Duodenal mucosa (tissue), 2 donors: Measurements from ENCODE around the gene POLN.
A peak's percentile ranks its signal among the peaks of the same experiment; 100 is the strongest.

ENCODE experiments used
- H3K27ac ChIP-seq: one replicate; pipeline ENCODE4 v1.7.0; 2013; ENCODE audit warnings: low read depth, low read length
- H3K27me3 ChIP-seq, 2 donors: one replicate each; pipeline ENCODE4 v1.7.0; 2013; ENCODE audit warnings: low read length in 2 of 2, control low read depth in 1 of 2; ENCODE audit not compliant: insufficient read depth in 2 of 2, control insufficient read depth in 1 of 2
- H3K36me3 ChIP-seq, 2 donors: one replicate each; pipeline ENCODE4 v1.7.0; 2013; ENCODE audit warnings: low read length in 2 of 2, control low read depth in 1 of 2; ENCODE audit not compliant: insufficient read depth in 2 of 2, control insufficient read depth in 1 of 2
- H3K4me1 ChIP-seq, 2 donors: one replicate each; pipeline ENCODE4 v1.7.0; 2013; ENCODE audit warnings: low read length in 2 of 2, control low read depth in 1 of 2; ENCODE audit not compliant: insufficient read depth in 2 of 2, control insufficient read depth in 1 of 2
- H3K4me3 ChIP-seq, 2 donors: one replicate each; pipeline ENCODE4 v1.7.0; 2013; ENCODE audit warnings: low read length in 2 of 2, low read depth in 1 of 2
- H3K9ac ChIP-seq, 2 donors: one replicate each; pipeline ENCODE4 v1.7.0; 2013; ENCODE audit warnings: low read length in 2 of 2, low read depth in 1 of 2
- H3K9me3 ChIP-seq, 2 donors: one replicate each; pipeline ENCODE4 v1.7.0; 2013; ENCODE audit warnings: low read length in 2 of 2, control low read depth in 1 of 2; ENCODE audit not compliant: control insufficient read depth in 1 of 2

Gene POLN

DNA sequence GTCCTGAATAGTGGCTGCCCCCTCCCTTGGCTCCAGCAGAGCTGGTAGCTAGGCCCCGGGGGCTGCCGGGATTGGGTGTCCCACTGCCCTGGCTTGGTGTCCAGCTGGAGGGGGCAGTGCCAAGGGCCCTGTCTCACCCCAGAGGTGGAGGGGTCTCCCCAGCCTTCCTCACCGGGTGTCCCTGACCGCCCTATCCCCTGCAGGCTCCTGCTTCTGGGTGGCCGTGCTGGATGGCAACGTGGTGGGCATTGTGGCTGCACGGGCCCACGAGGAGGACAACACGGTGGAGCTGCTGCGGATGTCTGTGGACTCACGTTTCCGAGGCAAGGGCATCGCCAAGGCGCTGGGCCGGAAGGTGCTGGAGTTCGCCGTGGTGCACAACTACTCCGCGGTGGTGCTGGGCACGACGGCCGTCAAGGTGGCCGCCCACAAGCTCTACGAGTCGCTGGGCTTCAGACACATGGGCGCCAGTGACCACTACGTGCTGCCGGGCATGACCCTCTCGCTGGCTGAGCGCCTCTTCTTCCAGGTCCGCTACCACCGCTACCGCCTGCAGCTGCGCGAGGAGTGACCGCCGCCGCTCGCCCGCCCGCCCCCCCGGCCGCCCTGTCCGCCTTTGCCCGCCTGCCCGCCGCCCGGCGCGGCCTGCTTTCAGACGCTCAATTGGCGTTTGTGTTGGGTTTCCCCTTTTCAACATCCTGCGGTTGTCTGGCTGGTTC, 178.2 kb downstream of the POLN start:
- Histone ChIP-seq H3K9me3 (no peaks in the 10 kb centered on the region), H3K4me1 (no peaks in the 10 kb centered on the region), H3K4me3 (no peak overlapping the region), H3K27ac (no peak overlapping the region), H3K9ac (no peak overlapping the region), H3K36me3 (no peaks in the 10 kb centered on the region), H3K27me3 (peaks cover 4 to 8% of the 10 kb centered on the region in 2 donors)

DNA sequence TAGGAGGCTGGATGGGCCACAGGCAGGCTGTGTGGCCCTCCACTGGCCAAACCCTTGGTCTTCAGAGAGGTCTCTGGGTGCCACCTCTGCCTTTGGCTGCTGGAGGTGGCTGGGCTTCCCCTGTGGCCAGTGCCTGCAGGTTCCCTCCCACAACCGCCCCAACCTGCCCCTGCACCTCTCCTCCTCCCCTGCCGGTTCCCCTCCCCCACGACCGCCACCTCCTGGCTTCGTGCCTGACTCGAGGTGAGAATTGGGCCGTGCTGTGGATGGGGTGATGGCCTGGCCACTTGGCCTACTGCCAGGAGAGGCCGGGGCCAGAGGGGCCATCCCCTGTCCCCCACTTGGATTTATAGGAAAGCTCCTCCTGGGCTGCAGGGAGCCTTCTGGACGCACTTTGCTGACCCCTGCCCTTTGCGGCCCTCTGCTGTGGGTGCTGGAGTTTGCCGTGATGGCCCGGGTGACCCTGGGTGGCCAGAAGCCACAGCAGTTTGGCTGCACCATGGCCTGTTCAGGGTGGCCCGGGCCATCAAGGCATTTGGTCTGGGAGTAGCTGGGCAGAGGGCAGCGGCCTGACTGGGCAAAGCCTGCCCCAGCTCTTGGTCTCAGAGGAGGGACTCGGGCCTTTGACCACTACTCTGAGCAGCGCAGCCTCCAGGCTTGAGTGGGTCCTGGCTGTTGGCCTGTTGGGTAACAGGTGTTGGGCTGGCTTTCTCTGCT, 179.0 kb downstream of the POLN start:
- peaks cover 4 to 10% of the 10 kb centered on the region in 2 donors for H3K27me3 ChIP-seq
- no peak overlapping the region for H3K27ac ChIP-seq
- H3K9ac ChIP-seq = no peak overlapping the region
- H3K4me3 ChIP-seq = no peak overlapping the region
- H3K9me3 ChIP-seq = no peaks in the 10 kb centered on the region
- H3K36me3 ChIP-seq = no peaks in the 10 kb centered on the region
- H3K4me1 ChIP-seq = no peaks in the 10 kb centered on the region

DNA sequence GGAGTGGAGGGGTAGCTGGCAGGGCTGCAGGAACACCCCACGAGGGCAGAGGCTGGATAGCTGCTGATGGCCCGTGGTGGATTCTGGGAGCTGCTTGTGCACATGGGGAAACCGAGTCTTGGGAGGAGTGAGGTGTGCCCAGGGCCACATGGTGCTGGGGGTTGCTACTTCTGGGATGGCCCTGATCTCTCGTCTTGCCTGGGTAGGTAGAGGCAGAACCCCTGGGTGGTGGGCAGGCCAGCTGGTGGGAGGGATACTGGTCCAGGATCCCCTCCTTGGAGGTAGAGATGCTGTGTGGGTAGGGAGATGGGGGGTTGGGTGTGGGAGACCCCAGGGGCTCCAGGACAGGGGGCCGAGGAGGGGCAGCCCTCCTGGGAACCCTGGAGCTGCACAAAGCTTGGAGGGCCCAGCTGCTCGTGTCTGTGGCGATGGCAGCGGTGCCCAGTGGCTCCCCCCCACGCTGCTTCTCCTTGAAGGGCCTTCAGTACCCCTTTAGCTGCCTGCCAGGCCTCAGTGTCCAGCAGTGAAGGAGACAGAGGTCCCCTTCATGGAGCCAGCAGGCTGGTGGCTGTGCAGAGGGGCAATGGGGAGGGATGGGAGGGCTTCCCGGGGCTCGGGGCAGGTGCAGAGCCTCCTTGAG, 179.6 kb downstream of the POLN start:
- no peaks in the 10 kb centered on the region for H3K4me1 ChIP-seq
- H3K9me3 ChIP-seq = no peaks in the 10 kb centered on the region
- no peak overlapping the region for H3K4me3 ChIP-seq
- H3K9ac ChIP-seq = no peak overlapping the region
- H3K27me3 ChIP-seq = peaks cover 10 to 17% of the 10 kb centered on the region in 2 donors
- no peak overlapping the region for H3K27ac ChIP-seq
- H3K36me3 ChIP-seq = no peaks in the 10 kb centered on the region

DNA sequence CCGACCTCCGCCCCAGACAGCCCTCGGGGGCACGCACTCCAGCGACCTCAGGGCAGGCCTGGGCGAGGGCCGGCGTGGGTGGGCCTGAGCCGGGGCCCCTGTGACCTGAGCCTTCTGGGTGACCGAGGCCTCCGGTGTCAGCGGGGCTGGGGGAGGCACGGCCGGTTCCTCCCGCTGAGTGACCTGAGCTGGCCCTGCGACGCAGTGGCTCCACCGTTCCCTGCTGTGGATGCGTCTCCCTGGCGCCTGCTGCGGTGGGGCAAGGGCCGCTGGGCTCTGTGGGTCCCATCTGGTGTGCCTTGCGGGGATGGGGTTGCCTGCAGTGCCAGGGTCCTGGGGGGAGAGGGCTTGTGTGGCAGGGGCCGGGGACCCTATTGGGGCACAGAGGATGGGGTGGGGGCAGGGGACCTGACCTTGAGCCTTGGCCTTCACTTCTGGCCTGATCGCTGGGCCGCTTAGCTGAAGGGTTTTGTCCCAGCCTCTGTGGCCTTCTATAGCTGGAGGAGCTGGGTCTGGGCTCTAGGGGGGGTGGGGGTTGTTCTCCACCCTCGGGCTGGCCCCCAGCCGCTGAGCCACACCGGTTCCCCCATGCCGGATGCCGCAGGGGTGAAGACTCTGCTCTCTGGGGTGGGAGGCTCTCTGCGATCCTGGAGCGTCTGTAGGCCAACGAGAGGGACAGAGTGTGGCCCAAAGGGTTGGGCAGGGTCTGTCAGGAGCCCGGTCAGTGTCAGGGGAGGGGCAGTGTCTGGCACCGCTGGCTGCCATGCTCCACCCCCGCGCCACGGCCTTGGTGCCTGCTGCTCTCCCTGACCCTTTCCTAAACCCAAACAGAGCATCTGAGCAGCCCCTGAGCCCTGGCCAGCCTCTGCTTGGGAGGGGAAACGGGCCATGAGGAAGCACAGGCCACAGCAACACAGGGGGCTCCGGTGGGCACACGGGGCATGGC, 180.5 kb downstream of the POLN start:
- Histone ChIP-seq H3K27ac (no peak overlapping the region), H3K27me3 (peaks cover 15 to 22% of the 10 kb centered on the region in 2 donors), H3K4me1 (no peaks in the 10 kb centered on the region), H3K36me3 (no peaks in the 10 kb centered on the region), H3K4me3 (no peak overlapping the region), H3K9ac (no peak overlapping the region), H3K9me3 (no peaks in the 10 kb centered on the region)

DNA sequence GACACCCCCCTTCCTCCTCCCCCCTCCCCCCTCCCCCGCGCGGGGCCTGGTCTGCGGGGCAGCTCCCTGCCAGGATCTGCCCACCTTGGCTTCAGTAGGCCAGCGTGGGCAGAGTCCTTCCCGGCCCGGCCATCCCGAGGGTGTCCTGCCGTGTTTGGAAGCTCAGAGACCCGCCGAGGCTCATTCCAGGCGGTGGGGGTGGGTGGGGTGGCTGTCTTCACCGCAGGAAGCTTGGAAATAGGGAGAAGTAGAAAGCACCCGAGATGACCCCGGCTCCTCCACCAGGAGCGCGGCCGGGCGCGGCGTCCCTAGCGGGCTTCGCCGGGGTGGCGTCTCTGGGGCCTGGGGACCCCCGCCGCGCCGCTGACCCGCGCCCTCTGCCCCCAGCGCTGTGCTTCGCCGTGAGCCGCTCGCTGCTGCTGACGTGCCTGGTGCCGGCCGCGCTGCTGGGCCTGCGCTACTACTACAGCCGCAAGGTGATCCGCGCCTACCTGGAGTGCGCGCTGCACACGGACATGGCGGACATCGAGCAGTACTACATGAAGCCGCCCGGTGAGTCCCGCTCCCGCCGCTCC, 181.2 kb downstream of the POLN start:
- Histone ChIP-seq H3K27me3 (peaks cover 19 to 25% of the 10 kb centered on the region in 2 donors), H3K4me1 (no peaks in the 10 kb centered on the region), H3K4me3 (no peak overlapping the region), H3K9me3 (no peaks in the 10 kb centered on the region), H3K36me3 (no peaks in the 10 kb centered on the region), H3K9ac (no peak overlapping the region), H3K27ac (no peak overlapping the region)

DNA sequence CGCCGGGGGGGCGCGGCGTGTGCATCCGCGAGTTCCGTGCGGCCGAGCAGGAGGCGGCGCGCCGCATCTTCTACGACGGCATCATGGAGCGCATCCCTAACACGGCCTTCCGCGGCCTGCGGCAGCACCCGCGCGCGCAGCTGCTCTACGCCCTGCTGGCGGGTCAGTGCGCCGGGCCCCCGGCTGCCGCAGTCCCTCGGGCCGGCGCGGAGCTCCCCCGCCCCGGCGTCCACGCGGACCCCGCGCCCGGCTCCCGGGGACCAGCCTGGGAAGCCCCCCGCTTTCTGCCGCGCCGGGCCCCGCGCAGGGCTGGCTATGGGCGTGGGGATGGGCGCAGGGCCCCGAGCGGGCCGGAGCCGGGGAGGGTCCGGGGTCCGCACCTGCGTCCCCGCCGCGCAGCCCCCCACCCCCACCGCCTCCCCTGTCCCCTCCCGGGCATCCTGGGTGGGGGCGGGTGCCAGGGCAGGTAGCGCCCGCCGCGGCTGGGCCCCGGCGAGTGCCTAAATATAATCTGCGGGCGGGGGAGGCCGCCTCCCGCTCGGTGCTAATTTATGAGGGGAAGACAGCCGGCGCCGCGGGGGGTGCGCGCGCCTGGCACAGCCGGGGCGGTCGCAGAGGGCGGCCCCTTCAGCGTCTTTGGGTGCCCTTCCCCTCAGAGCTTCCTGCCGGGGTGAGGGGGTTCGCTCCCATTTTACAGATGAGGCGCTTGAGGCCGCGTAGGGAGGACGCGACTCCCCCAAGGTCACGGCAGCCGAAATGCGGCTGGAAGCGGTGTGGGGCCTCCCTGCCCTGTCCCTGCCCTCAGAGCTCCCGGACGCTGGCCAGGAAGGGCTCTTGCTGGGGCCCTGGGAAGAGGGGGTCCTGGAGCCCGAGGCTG, 182.0 kb downstream of the POLN start:
- H3K9me3 ChIP-seq = no peaks in the 10 kb centered on the region
- peaks cover 19 to 25% of the 10 kb centered on the region in 2 donors for H3K27me3 ChIP-seq
- no peak overlapping the region for H3K9ac ChIP-seq
- H3K4me3 ChIP-seq = no peak overlapping the region
- no peaks in the 10 kb centered on the region for H3K4me1 ChIP-seq
- no peaks in the 10 kb centered on the region for H3K36me3 ChIP-seq
- no peak overlapping the region for H3K27ac ChIP-seq

DNA sequence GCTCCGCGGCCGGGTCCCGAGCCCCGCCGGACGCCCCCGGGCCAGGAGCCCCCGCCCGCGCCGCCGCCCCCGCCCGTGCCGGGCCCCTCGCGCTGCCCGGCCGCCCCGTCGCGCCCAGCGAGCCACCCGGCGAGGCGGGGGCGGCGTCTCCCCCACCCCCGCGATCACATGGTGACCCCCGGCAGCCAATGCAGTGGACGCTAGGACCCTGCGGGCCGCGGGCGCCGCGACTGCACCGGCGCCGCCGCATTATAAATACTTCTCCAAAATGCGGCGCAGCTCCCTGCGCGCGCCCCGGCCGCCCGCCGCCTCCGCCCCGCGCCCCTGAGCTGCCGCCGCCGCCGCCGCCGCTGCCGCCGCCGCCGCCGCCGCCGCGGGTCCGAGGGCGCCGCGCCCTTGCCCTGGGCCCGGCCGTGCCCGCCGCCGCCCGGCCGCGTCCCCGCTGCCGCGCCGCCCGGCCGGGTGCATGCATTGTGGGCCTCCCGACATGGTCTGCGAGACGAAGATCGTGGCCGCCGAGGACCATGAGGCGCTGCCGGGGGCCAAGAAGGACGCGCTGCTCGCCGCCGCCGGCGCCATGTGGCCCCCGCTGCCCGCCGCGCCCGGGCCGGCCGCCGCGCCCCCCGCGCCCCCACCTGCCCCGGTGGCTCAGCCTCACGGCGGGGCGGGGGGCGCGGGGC, 182.7 kb downstream of the POLN start, which contains the start of gene NAT8L:
NAT8L (plus strand) TSS at position 282 of the 680 bp plus-strand sequence; CDS start at position 467, 185 bp downstream.
- Histone ChIP-seq H3K4me3 (peak within 1 kb of the TSS in 1 of 2 donors; percentile 32), H3K4me1 (no peaks in the 10 kb centered on the region), H3K9me3 (no peaks in the 10 kb centered on the region), H3K27ac (no peak within 1 kb of the TSS), H3K36me3 (no peaks in the 10 kb centered on the region), H3K9ac (no peak within 1 kb of the TSS), H3K27me3 (peaks cover 19 to 26% of the 10 kb centered on the region in 2 donors)

DNA sequence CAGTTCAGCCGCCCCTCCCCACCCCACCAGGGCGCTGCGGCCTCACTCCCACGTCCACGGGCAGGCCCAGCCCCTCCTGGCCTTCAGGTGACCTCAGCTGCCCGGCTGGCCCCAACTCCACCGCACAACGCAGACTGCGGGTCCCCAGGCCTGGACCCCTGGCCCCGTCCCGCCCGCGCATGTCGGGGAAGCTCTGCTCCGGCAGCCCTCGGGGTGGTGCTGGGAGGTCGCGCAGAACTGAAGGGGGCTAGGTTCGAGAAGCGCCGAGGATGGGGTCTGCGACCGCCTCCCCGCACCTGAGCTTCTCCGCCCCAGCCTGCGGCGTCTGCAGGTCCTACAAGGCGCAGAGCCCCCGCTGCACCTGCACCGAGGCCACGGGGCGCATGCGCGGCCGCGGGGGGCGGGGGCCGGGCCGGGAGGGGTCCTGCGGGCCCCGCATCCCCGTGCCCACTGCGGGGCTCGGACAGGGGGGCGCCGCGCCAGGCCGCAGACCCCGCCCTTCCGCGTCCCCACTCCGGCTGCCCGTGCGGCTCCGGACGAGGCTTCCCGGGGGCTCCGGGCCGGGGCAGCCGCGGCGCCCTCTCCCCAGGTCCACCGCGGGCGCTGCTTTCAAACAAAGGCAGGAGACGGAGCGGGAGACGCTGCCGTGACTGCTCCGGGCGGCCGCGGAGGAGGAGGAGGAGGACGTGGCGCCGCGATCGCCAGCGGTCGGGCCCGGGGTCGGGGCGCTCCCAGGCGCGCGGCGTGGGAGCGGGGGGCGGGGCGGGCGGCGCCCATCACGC, 183.5 kb downstream of the POLN start:
- H3K27ac ChIP-seq = no peak overlapping the region
- H3K4me1 ChIP-seq = no peaks in the 10 kb centered on the region
- H3K4me3 ChIP-seq = peak overlapping the region in 1 of 2 donors; percentile 32
- H3K27me3 ChIP-seq = peaks cover 19 to 28% of the 10 kb centered on the region in 2 donors
- no peaks in the 10 kb centered on the region for H3K9me3 ChIP-seq
- no peaks in the 10 kb centered on the region for H3K36me3 ChIP-seq
- no peak overlapping the region for H3K9ac ChIP-seq
